MCF 10A (cell line): ENCODE measurements around the gene DUSP23. TPM values are rescaled to one million over a fixed set of nuclear protein-coding genes. Genes with fewer than 3 reads are reported as not detected.
A peak's percentile ranks its signal among the peaks of the same experiment; 100 is the strongest.

ENCODE experiments used
- BruUV-seq: library from RNA; stranded (reverse); fragments of 400-500 nt; replicated peaks from 2 replicates; lab custom pipeline; 2021; lab: Mats Ljungman, UMichigan
- CTCF ChIA-PET: fragments of 300-600 bp; sonication (Branson Sonifier 250); formaldehyde crosslinking; extraction: SDS; loops from one replicate; lab custom pipeline; 2021; ENCODE audit warnings: antibody characterized with exemption, inconsistent platforms; lab: Yijun Ruan, JAX
- POLR2A ChIA-PET: fragments of 300-600, 350-650 bp; sonication (Branson Sonifier 250); formaldehyde crosslinking; extraction: SDS; loops from one replicate; lab custom pipeline; 2020; ENCODE audit warnings: antibody characterized with exemption, inconsistent platforms; lab: Yijun Ruan, JAX
- DNase-seq: peaks from one replicate; pipeline ENCODE4 v3.0.0-alpha.2; 2018; ENCODE audit not compliant: unreplicated experiment
- H3K27ac Mint-ChIP-seq: one replicate; pipeline ENCODE4 v1.8.0; 2022; ENCODE audit warnings: mild to moderate bottlenecking, low read depth, mixed read lengths; ENCODE audit not compliant: unreplicated experiment
- H3K27me3 Mint-ChIP-seq: one replicate; pipeline ENCODE4 v1.8.0; 2022; ENCODE audit warnings: mixed read lengths; ENCODE audit not compliant: insufficient read depth, unreplicated experiment
- H3K36me3 Mint-ChIP-seq: one replicate; pipeline ENCODE4 v1.8.0; 2022; ENCODE audit warnings: mild to moderate bottlenecking, moderate library complexity, mixed read lengths; ENCODE audit not compliant: insufficient read depth, unreplicated experiment
- H3K4me1 Mint-ChIP-seq: one replicate; pipeline ENCODE4 v1.8.0; 2022; ENCODE audit warnings: mixed read lengths; ENCODE audit not compliant: insufficient read depth, unreplicated experiment
- H3K4me3 Mint-ChIP-seq: one replicate; pipeline ENCODE4 v1.8.0; 2022; ENCODE audit warnings: mild to moderate bottlenecking, moderate library complexity, mixed read lengths; ENCODE audit not compliant: unreplicated experiment
- H3K9me3 Mint-ChIP-seq: one replicate; pipeline ENCODE4 v1.8.0; 2022; ENCODE audit warnings: mixed read lengths; ENCODE audit not compliant: unreplicated experiment
- CTCF ChIP-seq: fragments of 200-600 bp; IDR thresholded peaks from one replicate; pipeline ENCODE4 v1.8.0; 2022; ENCODE audit warnings: antibody characterized with exemption, mild to moderate bottlenecking; ENCODE audit not compliant: unreplicated experiment
- intact Hi-C: fragments of 100-400 bp; cut with micrococcal nuclease; formaldehyde crosslinking; loops from 2 replicates; pipeline ENCODE4 v1.14.1; 2022
- total RNA-seq: library from RNA; stranded (reverse); gene quantifications from 2 replicates; pipeline ENCODE4 v1.2.3, GENCODE V29; 2022

The DUSP23 gene
- total RNA-seq, 1 experiment from 2014 or later: 178 TPM

- H3K36me3 Mint-ChIP-seq: no peaks in the 10 kb centered on the region
- H3K4me3 Mint-ChIP-seq: no peak overlapping the region
- ChIA-PET CTCF (interaction anchor here (0.7 to 8.1 kb wide), 21 partner anchors 9 to 719 kb away, joined by 3 to 255 read pairs (median 6); no protein-coding TSS in a partner anchor), POLR2A (interaction anchor here (1.4 to 1.8 kb wide), 2 partner anchors 22 to 562 kb away, joined by 4 to 11 read pairs; no protein-coding TSS in a partner anchor)
- no peak for TF ChIP-seq CTCF
- DNase-seq: peak; percentile 26
- no peaks in the 10 kb centered on the region for H3K9me3 Mint-ChIP-seq
- H3K4me1 Mint-ChIP-seq: peaks cover 60% of the 10 kb centered on the region
- H3K27ac Mint-ChIP-seq: peak overlapping the region; percentile 89
- no TSS peak for BruUV-seq
- intact Hi-C loops: loop anchor here (2.0 to 10.0 kb wide), 3 partner anchors 22 to 370 kb away; no protein-coding TSS in a partner anchor
- no peaks in the 10 kb centered on the region for H3K27me3 Mint-ChIP-seq
Observed at GRCh38 chr1:159774465-159774864, 6.3 kb upstream of the DUSP23 start.

GRCh38 chr1:159775716-159776115 is 5.0 kb upstream of the DUSP23 start:
- H3K4me3 Mint-ChIP-seq: no peak overlapping the region
- peak overlapping the region; percentile 89 for H3K27ac Mint-ChIP-seq
- H3K4me1 Mint-ChIP-seq: peaks cover 68% of the 10 kb centered on the region
- POLR2A ChIA-PET: interaction anchor here (0.6 to 3.0 kb wide), 15 partner anchors 11 to 679 kb away, joined by 3 to 15 read pairs (median 3); partner anchors contain the start of gene TAGLN2
- H3K9me3 Mint-ChIP-seq: no peaks in the 10 kb centered on the region
- no TSS peak for BruUV-seq
- intact Hi-C loops: loop anchor here (1.0 to 10.0 kb wide), 8 partner anchors 23 to 614 kb away; no protein-coding TSS in a partner anchor
- H3K27me3 Mint-ChIP-seq: no peaks in the 10 kb centered on the region
- no peaks in the 10 kb centered on the region for H3K36me3 Mint-ChIP-seq
- peak; percentile 81 for DNase-seq
- peak; percentile 63 for TF ChIP-seq CTCF
- CTCF ChIA-PET: interaction anchor here (0.5 to 8.1 kb wide), 50 partner anchors 9 to 650 kb away, joined by 3 to 255 read pairs (median 4); no protein-coding TSS in a partner anchor

GRCh38 chr1:159778266-159778665 is 2.5 kb upstream of the DUSP23 start:
- peaks cover 70% of the 10 kb centered on the region for H3K4me1 Mint-ChIP-seq

More at GRCh38 chr1:159778266-159778665, 2.5 kb upstream of the DUSP23 start:
- DNase-seq: peak; percentile 45
- TF ChIP-seq CTCF: no peak
- intact Hi-C loops: loop anchor here (5.0 to 10.0 kb wide), 2 partner anchors 373 to 436 kb away; no protein-coding TSS in a partner anchor
- no peaks in the 10 kb centered on the region for H3K27me3 Mint-ChIP-seq
- ChIA-PET CTCF (interaction anchor here (0.6 to 8.1 kb wide), 21 partner anchors 8 to 1612 kb away, joined by 3 to 255 read pairs (median 5); no protein-coding TSS in a partner anchor), POLR2A (interaction anchor here (0.6 to 1.9 kb wide), 4 partner anchors 253 to 617 kb away, joined by 3 to 7 read pairs (median 5); partner anchors contain the start of gene PIGM)
- no peaks in the 10 kb centered on the region for H3K9me3 Mint-ChIP-seq
- H3K27ac Mint-ChIP-seq: peak overlapping the region; percentile 71
- H3K36me3 Mint-ChIP-seq: peaks cover 21% of the 10 kb centered on the region
- H3K4me3 Mint-ChIP-seq: no peak overlapping the region
- no TSS peak for BruUV-seq
